OCI-LY3 (cell line): ENCODE results near the gene KCTD14.

Source experiments
- CTCF ChIP-seq: fragments of 200-600, 300-600 bp; sonication (generic); IDR thresholded peaks from 2 replicates; pipeline ENCODE4 v1.5.1; 2014; ENCODE audit warnings: antibody characterized with exemption, low read length, low read depth
- EZH2phosphoT487 ChIP-seq: fragments of 200-600 bp; shearing (Covaris generic); IDR thresholded peaks from 2 replicates; pipeline ENCODE4 v1.6.1; 2018; ENCODE audit warnings: antibody characterized with exemption, mixed run types, low read depth

GRCh38 chr11:78011301-78011700 lies 11.8 kb downstream of the KCTD14 start:
- TF ChIP-seq CTCF (no peak), EZH2phosphoT487 (no peak)
